Gastroesophageal sphincter (tissue), 3 donors: ENCODE data around the gene ANAPC5.

ENCODE experiments used
- CTCF ChIP-seq, 4 experiments: fragments of 200-600 bp in 2 of 4; fragments of 450-650 bp in 2 of 4; sonication (generic) in 1 of 4; IDR thresholded peaks; one replicate each; pipeline ENCODE4 v1.5.1; 2017 to 2019; ENCODE audit warnings: antibody characterized with exemption in 4 of 4, mild to moderate bottlenecking in 2 of 4, moderate library complexity in 2 of 4
- EP300 ChIP-seq: sonication (generic); formaldehyde crosslinking; IDR thresholded peaks from one replicate; pipeline ENCODE4 v1.6.1; 2017; ENCODE audit warnings: antibody characterized with exemption, mild to moderate bottlenecking
- POLR2A ChIP-seq, 2 donors: fragments of 450-650 bp; IDR thresholded peaks; one replicate each; pipeline ENCODE4 v1.6.1; 2017; ENCODE audit warnings: antibody characterized with exemption in 2 of 2, mild to moderate bottlenecking in 2 of 2, moderate library complexity in 1 of 2
- POLR2AphosphoS5 ChIP-seq: sonication (generic); formaldehyde crosslinking; IDR thresholded peaks from one replicate; pipeline ENCODE4 v1.6.1; 2017; ENCODE audit warnings: antibody characterized with exemption

- TF ChIP-seq CTCF (IDR thresholded peaks at IDR 0.05): no peak
- TF ChIP-seq POLR2A (IDR thresholded peaks at IDR 0.05): no peak
- TF ChIP-seq POLR2AphosphoS5: no peak
- no peak for TF ChIP-seq EP300
Measured at GRCh38 chr12:121330195-121330594, 22.0 kb downstream of the ANAPC5 start.
